ENCODE measurements around the gene WDR5.

Gene WDR5

GRCh38 chr9:134188386-134189144, 52.7 kb downstream of the WDR5 start:
- no peak for DNase-seq (ENCODE audit: low read depth)

GRCh38 chr9:134189145-134189469, 53.2 kb downstream of the WDR5 start:
- no peak for DNase-seq (ENCODE audit: low read depth)

- DNase-seq (ENCODE audit: low read depth): no peak
These were observed 53.8 kb downstream of the WDR5 start for GRCh38 chr9:134189470-134190231.

GRCh38 chr9:134190232-134191121, 54.6 kb downstream of the WDR5 start:
- no peak for DNase-seq (ENCODE audit: low read depth)

GRCh38 chr9:134191455-134192209, 55.8 kb downstream of the WDR5 start:
- DNase-seq (ENCODE audit: low read depth): no peak

GRCh38 chr9:134192311-134192950, 56.5 kb downstream of the WDR5 start:
- DNase-seq (ENCODE audit: low read depth): no peak

GRCh38 chr9:134192951-134193731, 57.3 kb downstream of the WDR5 start:
- DNase-seq (ENCODE audit: low read depth): no peak

GRCh38 chr9:134193912-134194535, 58.1 kb downstream of the WDR5 start:
- DNase-seq (ENCODE audit: low read depth): no peak

- no peak for DNase-seq (ENCODE audit: low read depth)
These were observed 59.7 kb downstream of the WDR5 start for GRCh38 chr9:134195558-134195957.

GRCh38 chr9:134196911-134197310, 61.0 kb downstream of the WDR5 start:
- no peak for DNase-seq (ENCODE audit: low read depth)

GRCh38 chr9:134198791-134199190, 62.9 kb downstream of the WDR5 start:
- DNase-seq (ENCODE audit: low read depth): no peak

- no peak for DNase-seq (ENCODE audit: low read depth)
These were observed 64.8 kb downstream of the WDR5 start for GRCh38 chr9:134200730-134201129.

- DNase-seq (ENCODE audit: low read depth): no peak
These were observed 67.3 kb downstream of the WDR5 start for GRCh38 chr9:134203224-134203623.

GRCh38 chr9:134204041-134204440, 68.2 kb downstream of the WDR5 start:
- no peak for DNase-seq (ENCODE audit: low read depth)

GRCh38 chr9:134204991-134205578, 69.2 kb downstream of the WDR5 start:
- no peak for DNase-seq (ENCODE audit: low read depth)

- no peak for DNase-seq (ENCODE audit: low read depth)
These were observed 69.9 kb downstream of the WDR5 start for GRCh38 chr9:134205672-134206310.

- DNase-seq (ENCODE audit: low read depth): no peak
These were observed 70.7 kb downstream of the WDR5 start for GRCh38 chr9:134206311-134207300.

- no peak for DNase-seq (ENCODE audit: low read depth)
These were observed 72.5 kb downstream of the WDR5 start for GRCh38 chr9:134208310-134208841.
